HG03442 (cell line): ENCODE data around the gene DDX10.
A peak's percentile ranks its signal among the peaks of the same experiment; 100 is the strongest.
"Not testable (repeated sequence)": the region's sequence is repeated elsewhere in the genome, so short reads cannot be mapped to it uniquely, and the experiment has no call there.

Experiments
- ATAC-seq: cut with Tn5 transposase; IDR thresholded peaks from one replicate; pipeline ENCODE4 v1.9.1; 2021; ENCODE audit warnings: mild to moderate bottlenecking, moderate library complexity; ENCODE audit not compliant: unreplicated experiment

The DDX10 gene

DNA sequence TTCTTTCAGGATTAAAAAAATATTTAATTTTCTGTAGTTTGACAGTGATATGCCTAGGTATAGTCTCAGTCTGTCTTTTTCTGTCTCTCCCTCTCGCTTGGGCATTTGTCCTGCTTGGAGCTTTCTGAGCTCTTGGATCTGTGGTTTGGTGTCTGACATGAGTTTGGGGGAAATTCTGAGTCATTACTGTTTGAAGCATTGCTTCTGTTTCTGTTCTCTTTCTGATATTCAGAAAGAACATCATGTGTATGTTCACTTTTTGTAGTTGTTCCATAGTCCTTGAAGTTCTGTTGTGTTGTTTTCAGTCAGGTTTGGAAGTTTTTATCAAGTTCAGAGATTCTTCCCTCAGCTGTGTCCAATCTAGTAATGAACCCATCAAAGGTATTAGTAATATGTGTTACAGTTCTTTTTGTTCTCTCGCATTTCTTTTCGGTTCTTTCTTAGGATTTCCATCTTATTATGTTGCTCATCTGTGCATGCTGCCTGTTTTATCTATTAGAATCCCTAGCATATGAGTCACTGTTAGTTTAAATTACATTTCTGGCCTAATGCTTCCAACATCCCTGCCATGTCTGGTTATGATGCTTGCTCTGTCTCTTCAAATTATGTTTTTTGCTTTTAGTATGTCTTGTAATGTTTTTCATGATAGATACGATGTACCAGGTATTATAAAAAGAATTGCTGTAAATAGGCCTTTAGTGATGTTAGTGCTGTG, 48.4 kb downstream of the DDX10 start:
- peak; percentile 80 for ATAC-seq

DNA sequence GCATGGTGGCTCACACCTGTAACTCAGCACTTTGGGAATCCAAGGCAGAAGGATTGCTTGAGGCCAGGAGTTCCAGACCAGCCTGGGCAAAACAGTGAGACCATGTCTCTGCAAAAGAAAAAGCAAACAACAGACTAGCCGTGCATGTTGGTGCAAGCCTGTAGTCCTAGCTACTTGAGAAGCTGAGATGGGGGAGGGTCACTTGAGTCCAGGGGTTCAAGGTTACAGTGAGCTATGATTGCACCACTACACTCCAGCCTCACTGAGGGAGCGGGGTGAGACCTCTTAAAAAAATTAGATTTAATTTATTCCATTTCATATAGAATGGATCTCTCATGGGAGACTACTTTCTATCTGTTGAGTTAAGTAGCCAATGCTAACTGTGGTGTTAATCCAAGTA, 50.4 kb downstream of the DDX10 start:
- ATAC-seq: no peak

DNA sequence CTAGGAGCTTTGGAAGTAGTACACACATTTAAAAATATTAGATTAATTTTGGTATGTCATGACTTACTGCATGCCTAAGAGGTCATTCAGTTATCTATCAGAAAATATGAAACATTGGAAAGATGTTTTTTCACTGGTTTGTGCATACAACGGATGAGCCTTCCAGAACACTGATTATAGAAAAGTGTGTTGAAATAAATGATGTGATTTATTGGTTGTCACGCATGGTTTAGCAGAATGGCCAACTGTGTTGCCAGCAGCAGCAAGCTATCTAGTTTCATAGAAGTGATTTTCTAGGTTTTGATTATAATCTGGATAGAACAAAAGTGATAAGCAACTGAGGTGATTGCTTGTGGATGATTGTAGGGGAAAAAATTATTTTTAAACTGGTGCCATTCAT, 53.6 kb downstream of the DDX10 start:
- no peak for ATAC-seq

GRCh38 chr11:108724974-108725689, 60.3 kb downstream of the DDX10 start:
- no peak for ATAC-seq

DNA sequence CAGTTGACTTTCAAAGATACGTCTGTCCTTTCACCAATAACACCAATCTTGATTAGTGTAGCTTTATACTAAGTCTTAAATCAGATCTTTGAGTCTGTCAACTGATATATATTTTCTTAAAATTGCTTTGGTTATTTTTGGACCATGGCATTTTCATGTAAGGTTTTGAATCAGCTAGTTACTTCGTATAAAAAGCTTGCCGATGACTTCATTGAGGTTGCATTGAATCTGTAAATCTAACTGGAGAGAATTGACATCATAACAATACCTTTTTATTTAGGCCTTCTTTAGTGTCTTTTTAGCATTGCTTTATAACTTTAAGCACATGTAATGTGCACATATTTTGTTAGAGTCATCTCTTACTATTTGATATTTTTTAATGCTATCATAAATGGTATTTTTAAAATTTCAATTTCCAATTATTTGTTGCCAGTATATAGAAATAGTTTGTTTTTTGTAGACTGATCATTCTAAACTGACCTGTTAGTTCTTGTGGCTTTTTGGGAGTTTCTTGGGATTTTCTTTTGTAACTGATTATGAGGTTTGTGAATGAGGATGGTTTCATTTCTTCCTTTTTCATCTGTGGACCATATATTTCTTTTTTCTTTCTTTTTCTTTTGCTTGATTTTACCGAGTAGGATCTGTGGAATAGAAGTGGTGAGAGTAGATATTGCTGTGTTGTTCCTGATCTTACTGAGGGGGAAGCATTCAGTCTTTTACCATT, 61.4 kb downstream of the DDX10 start:
- no peak for ATAC-seq

DNA sequence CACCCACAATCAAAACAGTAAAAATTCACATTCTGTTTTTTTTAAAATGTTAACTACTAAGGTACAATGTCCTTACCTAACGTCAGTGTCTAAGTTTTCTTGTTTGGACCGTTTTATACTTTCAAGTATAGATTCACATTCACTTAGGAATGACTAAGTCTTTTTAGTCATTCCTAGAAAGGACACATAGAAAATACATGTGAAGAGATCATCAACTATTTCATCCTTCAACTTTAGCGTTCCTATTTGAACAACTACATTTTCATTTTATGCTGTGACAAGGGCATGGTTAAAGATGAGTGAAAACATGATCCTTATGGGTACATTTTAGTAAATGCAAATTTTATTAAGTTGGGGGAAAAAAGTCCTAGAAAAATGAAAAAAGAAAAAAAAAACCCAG, 62.8 kb downstream of the DDX10 start:
- ATAC-seq: peak; percentile 49

DNA sequence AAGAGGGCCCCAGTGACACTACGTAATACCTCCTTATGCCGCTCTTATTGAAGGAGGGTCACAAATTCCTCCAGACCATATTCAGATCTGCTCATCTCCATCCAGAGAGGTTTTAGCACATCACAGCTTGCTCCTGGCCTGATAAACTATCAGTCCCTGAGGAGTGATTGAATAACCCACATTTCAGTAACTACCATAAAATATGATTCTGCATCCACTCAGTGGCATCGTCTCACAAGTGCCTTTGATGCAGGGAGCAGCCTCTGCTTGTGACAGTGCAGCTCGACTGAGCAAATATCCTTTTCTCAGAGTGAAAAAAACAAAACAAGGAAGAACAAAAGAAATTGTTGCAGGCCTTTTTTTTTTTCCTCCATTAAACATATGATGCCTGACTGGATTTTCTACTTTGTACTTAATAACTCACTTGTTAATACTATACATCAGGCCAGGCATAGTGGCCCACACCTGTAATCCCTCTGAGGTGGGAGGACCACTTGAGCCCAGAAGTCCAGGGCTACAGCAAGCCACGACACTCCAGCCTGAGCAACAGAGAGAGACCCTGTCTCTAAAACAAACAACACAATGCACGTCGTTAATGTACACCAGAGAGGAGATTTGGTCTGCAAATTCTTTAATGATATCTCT, 64.5 kb downstream of the DDX10 start:
- ATAC-seq: no peak

- ATAC-seq: no peak
Measured at GRCh38 chr11:108732395-108732794, 67.5 kb downstream of the DDX10 start.

GRCh38 chr11:108733479-108734116, 68.7 kb downstream of the DDX10 start:
- ATAC-seq: peak; percentile 93

GRCh38 chr11:108734283-108734682, 69.4 kb downstream of the DDX10 start:
- no peak for ATAC-seq

GRCh38 chr11:108734956-108735559, 70.2 kb downstream of the DDX10 start:
- ATAC-seq: no peak

DNA sequence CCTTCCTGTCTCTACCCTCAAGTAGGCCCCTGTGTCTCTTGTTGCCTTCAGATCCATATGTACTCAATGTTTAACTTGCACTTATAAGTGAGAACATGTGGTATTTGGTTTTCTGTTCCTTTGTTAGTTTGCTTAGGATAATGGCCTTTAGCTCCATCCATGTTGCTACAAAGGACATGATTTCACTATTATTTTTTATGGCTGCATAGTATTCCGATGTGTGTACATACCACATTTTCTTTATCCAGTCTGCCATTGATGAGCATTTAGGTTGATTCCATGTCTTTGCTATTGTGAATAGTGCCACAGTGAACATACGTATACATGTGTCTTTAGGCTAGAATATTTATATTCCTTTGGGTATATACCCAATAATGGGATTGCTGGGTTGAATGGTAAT, 75.3 kb downstream of the DDX10 start:
- ATAC-seq: not testable (repeated sequence)

DNA sequence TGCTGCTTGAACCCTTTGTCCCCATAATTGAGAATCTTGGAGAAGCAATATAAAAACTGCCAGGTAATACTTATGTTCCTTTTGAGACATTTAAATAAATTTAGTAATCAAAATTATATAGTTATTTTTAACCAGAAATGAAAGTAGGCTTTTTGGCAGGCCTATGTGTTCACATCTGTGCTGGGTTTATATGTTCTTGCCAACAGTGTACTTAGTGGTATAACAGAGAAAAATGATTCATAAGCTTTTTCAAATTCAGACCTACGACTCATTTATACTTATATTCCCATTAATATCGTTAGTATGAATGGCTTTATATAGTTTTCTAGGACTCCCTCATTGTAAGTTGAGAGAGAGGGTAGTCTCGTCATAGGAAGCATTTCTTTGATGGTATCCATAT, 79.0 kb downstream of the DDX10 start:
- ATAC-seq: no peak

- ATAC-seq: no peak
Measured at GRCh38 chr11:108748968-108749367, 84.1 kb downstream of the DDX10 start.

DNA sequence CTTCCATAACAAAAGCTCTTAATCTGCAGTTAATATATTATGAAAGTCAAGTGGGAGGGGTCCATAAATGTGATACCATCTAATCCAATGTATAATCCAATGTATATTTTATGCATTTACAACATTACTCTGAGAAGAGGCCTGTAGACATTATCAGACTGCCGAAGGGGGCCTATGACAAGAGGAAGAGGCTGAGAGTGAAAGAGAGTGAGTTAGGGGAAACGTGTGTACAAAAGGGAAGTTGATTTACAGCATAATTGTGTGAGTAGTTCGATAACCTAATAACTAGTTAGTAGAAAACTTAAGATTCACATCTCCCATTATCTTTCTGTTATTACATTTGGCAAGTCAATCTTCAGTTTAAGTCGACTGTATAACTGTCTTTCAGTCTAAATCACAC, 86.6 kb downstream of the DDX10 start:
- ATAC-seq: no peak

GRCh38 chr11:108752297-108752751, 87.5 kb downstream of the DDX10 start:
- no peak for ATAC-seq

GRCh38 chr11:108754901-108755625, 90.2 kb downstream of the DDX10 start:
- ATAC-seq: no peak

DNA sequence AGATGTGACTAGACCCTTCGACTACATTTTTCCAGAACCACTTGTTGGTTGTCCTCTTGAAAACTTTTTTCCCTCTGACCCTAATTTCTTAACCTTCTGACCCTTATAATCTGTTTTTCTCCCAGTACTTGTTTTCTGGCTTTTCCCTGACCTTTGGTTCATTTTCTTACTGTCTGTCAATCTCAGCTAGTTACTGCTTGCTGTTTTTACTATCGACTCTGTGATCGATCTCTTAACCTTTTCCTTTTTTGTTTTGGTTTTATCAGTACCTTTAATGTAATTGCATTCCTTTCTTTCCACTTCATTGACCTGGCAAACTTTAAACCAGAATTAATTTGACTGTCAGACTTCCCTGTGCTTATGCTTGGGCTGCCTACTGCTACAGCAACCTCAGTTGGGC, 92.8 kb downstream of the DDX10 start:
- ATAC-seq: no peak

DNA sequence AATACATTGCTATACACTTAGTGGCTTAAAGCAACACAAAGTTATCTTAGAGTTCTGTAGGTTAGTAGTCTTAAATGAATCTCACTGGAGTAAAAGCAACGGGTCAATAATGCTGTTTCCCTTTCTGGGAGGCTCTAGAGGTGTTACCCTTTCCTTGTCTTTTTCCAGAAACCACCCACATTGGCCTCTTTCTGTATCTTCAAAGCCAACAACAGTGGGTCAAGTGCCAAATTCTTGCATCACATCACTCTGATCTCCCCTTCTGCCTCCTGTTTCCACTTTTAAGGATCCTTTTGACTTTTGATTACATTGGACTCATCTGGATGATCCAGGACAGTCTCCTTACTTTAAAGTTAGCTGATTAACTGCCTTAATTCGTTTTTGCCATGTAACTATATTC, 93.6 kb downstream of the DDX10 start:
- ATAC-seq: no peak
